ENCODE results near the gene CALD1.

Gene CALD1

DNA sequence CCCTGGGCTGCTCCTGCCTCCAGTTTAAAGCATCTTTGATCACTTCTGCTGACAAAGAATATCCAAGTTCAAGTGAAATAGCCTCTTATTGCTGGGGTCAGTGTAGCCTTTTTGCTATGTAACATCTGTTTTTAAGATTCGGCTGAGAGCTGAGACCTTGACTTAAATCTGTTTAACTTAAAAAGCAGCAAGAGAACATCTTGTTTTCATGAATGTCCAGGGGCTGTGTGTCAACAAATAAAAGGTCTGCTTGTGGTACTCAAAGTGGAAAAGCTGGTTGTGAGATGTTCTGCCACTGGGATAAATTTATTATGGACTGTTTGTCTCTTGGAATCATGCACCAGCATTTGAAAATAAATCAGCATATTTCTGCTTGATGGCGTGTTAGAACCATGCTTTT is 73.2 kb downstream of the CALD1 start:
- DNase-seq (ENCODE audit: insufficient read length, low spot score) (no peak), FAIRE-seq (no peak)
- TF ChIP-seq, protein P1, sequence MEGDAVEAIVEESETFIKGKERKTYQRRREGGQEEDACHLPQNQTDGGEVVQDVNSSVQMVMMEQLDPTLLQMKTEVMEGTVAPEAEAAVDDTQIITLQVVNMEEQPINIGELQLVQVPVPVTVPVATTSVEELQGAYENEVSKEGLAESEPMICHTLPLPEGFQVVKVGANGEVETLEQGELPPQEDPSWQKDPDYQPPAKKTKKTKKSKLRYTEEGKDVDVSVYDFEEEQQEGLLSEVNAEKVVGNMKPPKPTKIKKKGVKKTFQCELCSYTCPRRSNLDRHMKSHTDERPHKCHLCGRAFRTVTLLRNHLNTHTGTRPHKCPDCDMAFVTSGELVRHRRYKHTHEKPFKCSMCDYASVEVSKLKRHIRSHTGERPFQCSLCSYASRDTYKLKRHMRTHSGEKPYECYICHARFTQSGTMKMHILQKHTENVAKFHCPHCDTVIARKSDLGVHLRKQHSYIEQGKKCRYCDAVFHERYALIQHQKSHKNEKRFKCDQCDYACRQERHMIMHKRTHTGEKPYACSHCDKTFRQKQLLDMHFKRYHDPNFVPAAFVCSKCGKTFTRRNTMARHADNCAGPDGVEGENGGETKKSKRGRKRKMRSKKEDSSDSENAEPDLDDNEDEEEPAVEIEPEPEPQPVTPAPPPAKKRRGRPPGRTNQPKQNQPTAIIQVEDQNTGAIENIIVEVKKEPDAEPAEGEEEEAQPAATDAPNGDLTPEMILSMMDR (IDR thresholded peaks at IDR 0.05; ENCODE audit: insufficient read depth, missing control alignments) = no peak

DNA sequence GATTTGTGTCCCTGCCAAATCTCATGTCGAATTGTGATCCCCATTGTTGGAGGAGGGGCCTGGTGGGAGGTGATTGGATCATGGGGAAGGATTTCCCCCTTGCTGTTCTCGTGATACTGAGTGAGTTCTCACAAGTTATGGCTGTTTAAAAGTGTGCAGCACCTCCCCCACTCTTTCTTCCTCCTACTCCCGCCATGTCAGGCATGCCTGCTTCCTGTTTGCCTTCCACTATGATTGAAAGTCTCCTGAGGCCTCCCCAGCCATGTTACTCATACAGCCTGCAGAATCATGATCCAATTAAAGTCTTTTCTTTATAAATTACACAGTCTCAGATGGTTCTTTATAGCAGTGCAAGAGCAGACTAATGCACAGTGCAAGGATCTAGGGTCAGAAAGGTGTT is 75.4 kb downstream of the CALD1 start:
- no peak for DNase-seq (ENCODE audit: insufficient read length, low spot score)
- FAIRE-seq = no peak
- TF ChIP-seq, protein P1 (IDR thresholded peaks at IDR 0.05; ENCODE audit: insufficient read depth, missing control alignments) = no peak

DNA sequence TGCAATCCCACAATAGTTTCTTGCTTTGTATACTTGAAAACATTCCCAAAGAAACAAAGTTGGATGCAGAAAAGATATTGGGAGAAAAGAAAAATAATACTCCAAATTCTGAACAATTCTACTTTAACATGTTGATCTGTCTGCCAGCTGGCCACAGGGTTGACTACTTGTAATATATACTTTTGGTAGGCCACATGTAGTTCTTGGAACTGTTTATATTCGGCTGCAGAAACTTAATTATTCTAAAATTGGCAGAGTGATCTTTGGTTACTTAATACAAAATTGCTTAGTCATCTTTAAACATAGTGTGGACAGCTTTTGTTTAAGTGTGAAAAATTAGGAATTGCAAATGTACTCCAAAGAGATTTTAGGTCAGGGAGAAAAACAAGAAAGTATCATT is 76.0 kb downstream of the CALD1 start:
- TF ChIP-seq, protein P1 (IDR thresholded peaks at IDR 0.05; ENCODE audit: insufficient read depth, missing control alignments) = no peak
- DNase-seq (ENCODE audit: insufficient read length, low spot score) (no peak), FAIRE-seq (no peak)

DNA sequence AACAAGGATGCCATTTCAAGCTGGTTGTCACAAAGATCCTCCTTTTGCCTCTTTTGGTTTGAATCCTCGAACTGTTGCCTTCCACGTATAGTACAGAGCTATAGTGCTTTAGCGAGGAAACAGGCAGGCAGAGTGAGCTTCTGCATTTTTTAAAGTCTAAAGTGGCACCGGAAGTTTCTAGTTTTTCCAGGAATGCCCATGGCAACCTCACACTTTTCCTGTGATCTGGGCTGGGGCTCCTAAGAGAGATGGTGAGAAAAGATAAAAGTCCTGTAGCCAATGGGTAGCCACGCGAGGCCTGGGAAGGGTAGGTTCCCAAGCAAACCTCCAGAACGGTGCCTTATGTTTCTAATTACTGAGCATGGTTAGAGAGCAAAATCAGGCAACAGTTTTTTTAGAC is 76.7 kb downstream of the CALD1 start:
- TF ChIP-seq, protein P1 (IDR thresholded peaks at IDR 0.05; ENCODE audit: insufficient read depth, missing control alignments) = no peak
- DNase-seq (ENCODE audit: insufficient read length, low spot score) (no peak), FAIRE-seq (no peak)

DNA sequence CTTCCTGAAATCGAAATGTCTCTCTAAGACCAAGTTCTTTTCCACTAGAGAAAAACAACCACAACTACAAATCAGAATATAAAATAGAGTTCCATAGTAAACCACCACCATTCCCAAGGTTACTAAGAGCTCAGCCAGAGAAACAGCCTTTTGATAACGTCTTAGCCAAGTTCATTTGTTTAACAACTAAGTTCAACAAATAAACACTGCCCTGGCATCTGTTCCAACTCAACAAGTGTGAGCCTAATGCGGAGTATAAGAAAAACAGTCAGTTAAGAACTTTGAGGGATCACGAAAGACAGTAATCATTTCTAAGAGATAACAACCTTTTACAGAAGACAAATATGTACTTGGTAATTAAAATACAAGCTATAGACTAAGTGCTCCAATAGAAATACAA is 77.3 kb downstream of the CALD1 start:
- FAIRE-seq = no peak
- DNase-seq (ENCODE audit: insufficient read length, low spot score) = no peak
- TF ChIP-seq, protein P1 (IDR thresholded peaks at IDR 0.05; ENCODE audit: insufficient read depth, missing control alignments) = no peak

DNA sequence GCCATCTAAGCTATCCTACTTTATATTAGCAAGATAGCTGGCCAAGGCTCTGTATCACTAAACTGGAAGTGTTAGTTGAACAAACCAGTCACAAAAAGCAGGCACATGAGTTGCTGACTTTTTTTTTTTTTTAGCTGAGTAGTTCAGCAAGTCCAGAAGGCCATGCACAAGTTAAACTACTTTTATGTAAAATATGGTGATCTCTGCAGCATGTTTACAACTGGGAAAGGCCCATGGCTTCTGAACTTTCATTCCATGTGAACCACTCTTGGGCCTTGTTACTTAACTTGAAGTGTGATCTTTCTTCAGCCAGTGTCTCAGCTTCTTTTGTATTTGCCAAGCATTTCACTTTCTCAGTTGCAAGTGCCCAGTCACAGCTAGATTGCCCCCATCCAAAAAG is 78.5 kb downstream of the CALD1 start:
- DNase-seq (ENCODE audit: insufficient read length, low spot score) = no peak

DNA sequence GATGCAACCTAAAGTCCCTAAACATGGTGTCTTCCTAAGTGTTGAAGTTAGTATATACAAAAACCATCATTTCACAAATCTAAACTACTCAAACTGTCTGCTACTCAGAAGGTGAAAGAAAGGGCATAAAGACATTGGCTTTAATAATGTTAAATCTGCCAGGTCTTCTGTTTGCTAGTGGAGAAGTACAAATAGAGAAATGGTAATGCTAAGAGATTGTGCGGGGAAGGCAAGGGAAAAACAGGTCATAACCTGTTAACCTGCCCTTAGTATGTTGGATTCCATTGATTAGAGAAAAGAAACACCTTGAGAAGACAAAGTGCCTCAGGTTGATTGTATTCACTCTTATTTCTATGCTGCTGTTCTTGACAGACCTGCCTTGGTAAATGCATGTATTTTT is 80.3 kb downstream of the CALD1 start:
- DNase-seq (ENCODE audit: insufficient read length, low spot score) (no peak), FAIRE-seq (no peak)
- TF ChIP-seq, protein P1 (IDR thresholded peaks at IDR 0.05; ENCODE audit: insufficient read depth, missing control alignments) = no peak

More for the DNA sequence above, 78.5 kb downstream of the CALD1 start:
- TF ChIP-seq, protein P1 (IDR thresholded peaks at IDR 0.05; ENCODE audit: insufficient read depth, missing control alignments) = no peak
- FAIRE-seq = no peak

Data from D721Med (cell line).